Activated CD4-positive, alpha-beta T cell treated with anti-CD3 and anti-CD28 coated beads, Interleukin-2, Interleukin-4, amounts not matched to agents 100 ng/mL and 50 ng/mL, durations not matched to agents 16 hours and 8 hours (primary cell): Measurements from ENCODE around the gene PLEKHH2.

ENCODE experiments used
- DNase-seq: peaks from one replicate; pipeline ENCODE4 v3.0.0-alpha.2; 2020; ENCODE audit warnings: low spot score

PLEKHH2 gene

GRCh38 chr2:43762286-43762685 is 125.2 kb downstream of the PLEKHH2 start:
- peak; percentile 61 for DNase-seq

DNA sequence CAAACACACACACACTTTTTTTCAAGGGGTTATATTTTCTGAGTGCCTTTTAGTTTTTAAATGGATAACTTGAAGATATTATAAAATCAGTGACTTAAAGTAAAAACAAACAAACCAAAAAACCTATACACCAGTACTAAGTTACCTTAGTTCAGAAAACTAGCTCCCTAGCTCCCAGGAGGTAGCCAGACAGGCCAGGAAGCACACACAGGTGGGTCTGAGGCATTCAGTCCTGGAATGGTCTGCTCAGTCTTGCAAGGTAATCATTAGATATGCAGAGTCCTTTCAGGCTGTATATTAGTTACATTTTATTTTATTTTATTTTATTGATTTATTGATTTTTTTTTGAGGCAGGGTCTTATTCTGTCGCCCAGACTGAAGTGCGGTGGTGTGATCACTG is 126.0 kb downstream of the PLEKHH2 start:
- no peak for DNase-seq

DNA sequence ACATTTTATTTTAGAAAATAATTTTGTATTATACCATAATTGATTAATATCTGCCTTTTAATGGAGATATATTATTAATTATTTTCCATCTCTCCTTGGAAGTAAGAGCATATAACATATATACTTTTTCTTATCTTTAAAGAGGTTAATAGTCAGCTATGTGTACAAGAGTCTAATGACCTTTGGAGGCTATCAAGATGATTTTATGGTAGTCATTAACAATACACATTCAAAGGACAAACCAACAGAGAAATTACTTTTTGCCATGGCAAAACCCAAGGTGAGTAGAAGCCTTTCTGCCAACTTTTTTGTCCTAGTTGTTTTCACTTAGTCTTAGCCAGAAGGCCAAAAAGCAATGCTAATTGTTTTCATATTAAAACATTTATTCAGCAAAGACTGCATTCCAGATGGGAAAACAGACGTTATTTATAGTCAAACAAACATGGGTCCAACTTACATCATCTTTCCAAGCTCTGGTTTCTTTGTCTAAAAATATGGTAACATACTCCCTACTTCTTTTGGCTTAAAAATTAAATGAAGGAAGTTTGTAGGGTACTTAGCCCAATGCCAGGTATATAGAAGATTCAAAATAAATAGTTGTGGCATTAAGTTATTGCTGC is 127.1 kb downstream of the PLEKHH2 start:
- DNase-seq, result no peak

DNA sequence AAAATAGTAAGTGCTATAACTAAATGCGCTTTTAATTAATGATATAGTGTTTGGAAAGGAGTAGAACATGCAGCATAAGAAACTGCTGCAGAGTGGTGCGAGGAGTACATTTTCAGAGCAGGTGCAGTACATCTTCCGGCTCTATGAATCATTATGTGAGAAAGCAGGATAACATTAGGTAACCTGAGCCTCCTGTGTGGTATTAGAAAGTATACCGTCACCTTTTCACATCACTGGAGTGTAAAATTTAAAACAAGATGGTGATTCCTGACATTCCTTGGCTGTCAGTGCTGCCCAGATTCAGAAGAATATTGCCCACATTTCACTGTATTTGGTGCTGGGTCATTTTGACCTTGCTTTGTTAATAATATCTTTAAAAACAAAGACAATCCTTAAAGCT is 128.9 kb downstream of the PLEKHH2 start:
- no peak for DNase-seq

DNA sequence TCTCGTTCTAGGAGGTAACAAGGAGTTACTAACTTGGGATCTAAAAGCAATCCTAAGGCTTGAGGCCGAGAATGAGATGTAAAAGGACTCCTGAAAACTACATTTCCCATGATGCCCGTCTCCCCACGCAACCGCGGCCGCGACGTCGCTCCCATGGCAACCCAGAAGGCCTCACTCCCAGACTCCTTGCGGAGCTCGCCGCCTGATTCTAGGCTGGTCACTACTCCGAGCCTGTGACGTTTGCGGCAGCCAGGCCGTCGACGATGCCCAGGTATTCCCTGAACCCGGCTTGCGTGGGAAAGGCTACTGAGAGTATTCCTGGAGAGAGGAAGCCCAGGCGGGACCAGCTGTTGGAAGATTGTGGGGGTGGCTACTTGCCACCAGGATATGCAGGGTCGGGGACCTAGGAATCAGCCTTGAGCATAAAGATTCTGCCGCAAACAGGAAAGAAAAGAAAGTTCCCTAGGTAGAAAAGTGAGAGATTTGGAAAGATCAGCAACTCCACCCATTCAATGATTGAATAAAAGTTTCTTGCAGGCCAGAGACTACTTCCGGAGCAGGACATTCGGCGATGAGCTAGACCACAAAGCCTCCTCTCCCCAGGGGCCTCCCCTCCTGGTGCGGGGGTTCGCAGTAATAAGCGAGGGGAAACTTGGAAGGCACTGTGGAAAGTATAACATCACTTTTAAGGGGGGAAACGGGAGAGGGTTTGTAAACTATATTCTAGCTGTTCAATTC is 137.0 kb downstream of the PLEKHH2 start, which contains the start of gene DYNC2LI1:
Gene DYNC2LI1, plus strand, starts transcription at position 164 of the 738 bp plus-strand sequence. Its CDS starts 100 bp downstream, at position 264.
- peak; percentile 88 for DNase-seq

GRCh38 chr2:43774617-43775016 is 137.6 kb downstream of the PLEKHH2 start:
- no peak for DNase-seq

- DNase-seq, result peak; percentile 50
Measured at GRCh38 chr2:43776324-43776723, 139.3 kb downstream of the PLEKHH2 start.

DNA sequence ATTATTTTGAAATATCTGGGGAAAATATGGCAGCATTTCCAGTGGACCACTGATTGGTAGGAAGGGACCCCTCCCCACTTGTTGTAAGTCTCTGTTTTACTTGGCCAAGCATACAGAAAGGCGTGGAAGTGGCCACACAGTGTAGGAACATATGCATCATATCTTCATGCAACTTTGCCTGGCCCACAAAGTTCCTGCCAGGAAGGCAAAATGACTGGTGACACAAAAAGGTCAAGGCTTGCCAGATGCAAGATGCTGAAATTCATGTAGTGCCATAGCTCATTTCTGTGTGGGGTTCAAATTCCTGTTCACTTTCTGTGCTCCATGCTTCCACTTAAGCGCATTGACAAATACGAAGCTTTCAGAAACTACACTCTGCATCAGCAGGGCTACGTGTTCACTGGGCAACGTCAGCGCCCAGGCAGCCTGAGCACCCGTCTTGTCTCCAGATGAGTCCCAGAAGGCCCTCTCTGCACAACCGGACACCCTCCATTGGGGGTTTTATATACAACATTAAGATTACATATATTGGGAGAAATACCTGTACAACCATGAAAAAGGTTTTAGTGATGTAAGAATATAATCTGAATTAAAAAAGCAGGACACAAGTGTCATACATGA is 140.4 kb downstream of the PLEKHH2 start:
- no peak for DNase-seq

- no peak for DNase-seq
Measured at GRCh38 chr2:43778233-43778632, 141.2 kb downstream of the PLEKHH2 start.

DNA sequence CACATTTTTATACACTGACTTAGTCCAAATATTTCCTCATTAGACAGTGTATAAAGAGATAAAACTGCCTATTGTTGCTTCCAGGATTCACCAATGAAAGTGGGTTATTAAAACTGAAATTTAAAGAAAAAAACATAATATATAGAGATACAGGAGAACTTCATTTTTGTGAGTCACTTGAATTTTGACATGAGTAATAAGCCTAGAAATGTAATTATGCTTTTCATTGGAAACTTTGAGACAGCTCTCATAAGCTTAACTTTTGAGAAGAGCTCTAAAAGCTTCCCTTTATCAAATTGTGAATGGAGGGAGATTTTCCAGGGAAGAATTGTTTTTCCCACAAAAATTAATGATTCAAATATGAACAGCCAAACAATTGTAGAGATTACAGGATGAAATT is 150.8 kb downstream of the PLEKHH2 start:
- no peak for DNase-seq

DNA sequence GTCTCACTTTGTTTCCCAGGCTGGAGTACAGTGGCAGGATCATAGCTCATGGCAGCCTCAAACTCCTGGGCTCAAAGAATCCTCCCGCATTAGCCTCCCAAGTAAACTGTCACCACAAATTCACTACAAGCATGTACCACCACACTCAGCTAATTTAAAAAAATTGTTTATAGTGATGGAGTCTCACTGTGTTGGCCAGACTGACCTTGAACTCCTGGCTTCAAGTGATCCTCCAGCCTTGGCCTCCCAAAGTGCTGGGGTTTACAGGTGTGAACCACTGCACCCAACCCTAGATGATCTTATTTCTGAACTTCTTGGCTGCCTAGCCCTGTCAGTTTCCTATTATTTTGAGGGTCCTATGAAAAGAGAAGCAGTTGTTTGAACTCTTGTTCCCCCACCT is 151.6 kb downstream of the PLEKHH2 start:
- no peak for DNase-seq

DNA sequence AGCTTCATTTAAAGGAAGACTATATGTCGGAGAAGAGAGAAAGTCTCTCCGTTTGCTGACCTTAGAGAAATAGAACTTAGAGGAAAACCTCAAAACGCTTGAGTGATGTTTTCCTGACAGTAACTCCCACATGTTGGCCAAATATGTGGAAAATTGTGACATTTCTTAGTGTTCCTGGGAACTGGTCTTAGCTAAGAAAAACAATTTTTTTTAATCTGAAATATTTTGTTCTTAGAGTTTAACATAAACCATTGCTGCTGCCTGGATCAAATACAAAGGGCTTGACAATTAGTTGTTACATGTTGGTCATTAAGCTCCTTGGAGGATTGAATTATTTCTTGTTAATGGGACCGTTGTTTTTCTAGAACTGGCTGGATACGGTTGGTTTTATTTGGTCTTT is 153.1 kb downstream of the PLEKHH2 start:
- DNase-seq, result no peak

DNA sequence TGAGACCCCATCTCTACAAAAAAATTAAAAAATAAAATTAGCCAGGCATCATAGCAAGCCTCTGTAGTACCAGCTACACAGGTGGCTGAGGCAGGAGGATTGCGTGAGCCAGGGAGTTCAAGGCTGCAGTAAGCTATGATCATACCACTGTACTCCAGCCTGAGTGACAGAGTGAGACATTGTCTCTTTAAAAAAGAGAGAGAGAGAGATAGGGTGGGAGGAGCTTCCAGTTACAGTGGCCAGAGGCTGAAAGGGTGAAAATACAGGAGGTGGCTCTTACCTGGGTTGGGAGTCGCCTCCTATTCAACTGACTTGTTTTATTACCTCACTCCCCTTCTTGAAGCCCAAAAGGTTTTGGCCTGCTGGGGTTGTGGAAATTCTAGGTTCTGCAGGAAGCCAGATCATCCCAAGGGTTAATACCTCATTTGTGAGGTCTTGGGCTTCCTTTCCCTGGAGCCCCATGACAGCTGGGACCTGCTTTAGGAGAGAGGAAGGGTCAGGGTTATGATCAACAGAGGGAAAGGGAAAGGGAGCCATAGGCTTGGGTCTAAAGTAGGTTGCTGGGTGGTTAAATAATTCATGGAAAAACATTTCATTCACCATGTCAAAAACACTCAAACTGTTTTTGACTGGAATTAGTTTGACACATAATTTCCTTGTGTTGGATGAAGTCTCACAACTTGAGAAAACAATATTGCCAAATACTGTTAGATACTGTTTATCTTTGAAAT is 154.1 kb downstream of the PLEKHH2 start:
- DNase-seq, result no peak

- DNase-seq, result no peak
Measured at GRCh38 chr2:43792653-43793052, 155.6 kb downstream of the PLEKHH2 start.

DNA sequence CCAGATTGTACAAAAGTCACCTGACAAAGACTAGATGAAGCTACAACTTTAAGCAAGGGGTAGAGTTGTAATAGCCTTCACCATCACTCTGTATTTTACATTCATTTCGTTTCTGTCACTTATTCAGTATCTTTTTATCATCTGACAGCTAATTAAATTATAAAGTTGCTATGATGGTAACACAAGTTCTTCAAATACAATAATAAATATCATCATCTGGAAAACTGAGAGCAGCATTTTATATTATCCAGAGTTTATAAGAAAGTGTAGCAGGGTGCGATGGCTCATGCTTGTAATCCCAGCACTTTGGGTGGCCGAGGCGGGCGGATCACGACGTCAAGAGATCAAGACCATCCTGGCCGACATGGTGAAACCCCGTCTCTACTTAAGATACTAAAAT is 157.9 kb downstream of the PLEKHH2 start:
- no peak for DNase-seq

DNA sequence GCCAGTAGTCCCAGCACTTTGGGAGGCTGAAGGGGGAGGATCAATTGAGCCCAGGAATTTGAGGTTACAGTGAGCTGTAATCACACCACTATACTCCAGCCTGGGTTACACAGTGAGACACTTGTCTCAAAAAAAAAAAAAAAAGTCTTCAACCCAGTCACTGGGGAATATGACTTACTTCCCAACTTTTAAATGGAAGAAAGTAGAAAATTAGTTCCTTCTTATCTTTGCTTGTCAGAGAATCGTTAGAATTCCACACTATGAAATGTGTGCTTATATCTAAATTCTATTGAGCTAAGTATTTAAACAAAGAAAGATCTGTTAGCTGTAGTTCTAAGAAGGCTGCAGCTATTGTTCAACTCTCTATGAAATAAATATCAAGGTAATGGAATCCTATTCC is 159.1 kb downstream of the PLEKHH2 start:
- DNase-seq, result no peak

- DNase-seq, result no peak
Measured at GRCh38 chr2:43798300-43798699, 161.2 kb downstream of the PLEKHH2 start.

DNA sequence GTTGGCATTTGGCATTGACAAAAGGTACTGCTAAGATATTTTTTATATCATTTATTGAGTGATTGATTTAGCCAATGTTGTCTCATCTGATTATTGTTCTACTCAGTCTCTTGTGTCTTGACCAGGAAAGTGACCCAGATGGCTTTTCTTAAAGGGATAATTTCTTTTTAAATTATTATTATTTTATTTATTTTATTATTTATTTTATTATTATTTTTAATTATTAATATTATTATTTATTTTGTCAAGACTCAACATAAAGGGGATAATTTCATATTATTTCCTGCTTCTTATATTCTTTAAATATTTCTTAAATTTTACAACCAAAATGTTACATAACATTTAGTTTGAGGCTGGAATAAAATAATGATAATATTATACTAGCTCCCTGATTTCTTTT is 163.8 kb downstream of the PLEKHH2 start:
- DNase-seq, result no peak

- no peak for DNase-seq
Measured at GRCh38 chr2:43802135-43802534, 165.1 kb downstream of the PLEKHH2 start.

DNA sequence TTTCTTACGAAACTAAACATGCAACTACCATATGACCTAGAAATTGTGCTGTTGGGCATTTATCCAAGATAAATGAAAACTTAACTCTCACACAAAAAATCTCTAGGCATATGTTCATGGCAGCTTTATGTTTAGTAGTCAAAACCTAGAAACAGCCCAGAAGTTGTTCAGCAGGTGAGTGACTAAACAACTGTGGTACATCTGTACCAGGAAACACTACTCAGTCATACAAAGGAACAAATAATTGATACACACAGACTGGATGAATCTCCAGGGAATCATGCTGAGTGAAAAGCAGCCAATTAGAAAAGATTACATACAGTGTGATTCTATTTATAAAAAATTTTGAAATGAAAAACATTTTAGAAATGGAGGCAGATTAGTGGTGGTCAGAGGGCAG is 166.1 kb downstream of the PLEKHH2 start:
- no peak for DNase-seq

GRCh38 chr2:43806719-43807031 is 169.6 kb downstream of the PLEKHH2 start:
- no peak for DNase-seq

- no peak for DNase-seq
Measured at GRCh38 chr2:43810452-43810851, 173.4 kb downstream of the PLEKHH2 start.

- no peak for DNase-seq
Measured at GRCh38 chr2:43810888-43811287, 173.8 kb downstream of the PLEKHH2 start.
